ENCODE data around the gene CAPZA1.
A peak's percentile ranks its signal among the peaks of the same experiment; 100 is the strongest.

CAPZA1 gene

GRCh38 chr1:112713466-112714312 is 94.1 kb downstream of the CAPZA1 start:
- Histone ChIP-seq H3K9me3 (ENCODE audit: control insufficient read depth, low read length) (no peaks in the 10 kb centered on the region), H3K27me3 (ENCODE audit: control insufficient read depth, insufficient read depth, low read length, poor library complexity, severe bottlenecking) (peaks cover 34% of the 10 kb centered on the region), H3K4me1 (ENCODE audit: control insufficient read depth, insufficient read depth, low read length) (peaks cover 16% of the 10 kb centered on the region), H3K36me3 (ENCODE audit: control insufficient read depth, insufficient read depth, low read length) (no peaks in the 10 kb centered on the region), H3K27ac (ENCODE audit: insufficient read depth, low read depth, low read length, poor library complexity, severe bottlenecking) (no peak overlapping the region), H3K4me3 (ENCODE audit: insufficient read depth, low read depth, low read length) (peak overlapping the region; percentile 51)
- WGBS, 2 experiments, result 40 to 41% methylated on average over 14 of the region's 14 CpGs

- Histone ChIP-seq H3K27ac (ENCODE audit: insufficient read depth, low read depth, low read length, poor library complexity, severe bottlenecking) (no peak overlapping the region), H3K36me3 (ENCODE audit: control insufficient read depth, insufficient read depth, low read length) (no peaks in the 10 kb centered on the region), H3K27me3 (ENCODE audit: control insufficient read depth, insufficient read depth, low read length, poor library complexity, severe bottlenecking) (peaks cover 43% of the 10 kb centered on the region), H3K9me3 (ENCODE audit: control insufficient read depth, low read length) (no peaks in the 10 kb centered on the region), H3K4me3 (ENCODE audit: insufficient read depth, low read depth, low read length) (peak overlapping the region; percentile 51), H3K4me1 (ENCODE audit: control insufficient read depth, insufficient read depth, low read length) (peaks cover 16% of the 10 kb centered on the region)
- WGBS, 2 experiments, result 0 to 1% methylated on average over 86 of the region's 86 CpGs
These were observed 95.0 kb downstream of the CAPZA1 start for GRCh38 chr1:112714313-112715263.

- H3K4me3 ChIP-seq (ENCODE audit: insufficient read depth, low read depth, low read length), result peak within 1 kb of the TSS; percentile 51
- H3K36me3 ChIP-seq (ENCODE audit: control insufficient read depth, insufficient read depth, low read length), result no peaks in the 10 kb centered on the region
- peaks cover 51% of the 10 kb centered on the region for H3K27me3 ChIP-seq (ENCODE audit: control insufficient read depth, insufficient read depth, low read length, poor library complexity, severe bottlenecking)
- no peak within 1 kb of the TSS for H3K27ac ChIP-seq (ENCODE audit: insufficient read depth, low read depth, low read length, poor library complexity, severe bottlenecking)
- H3K9me3 ChIP-seq (ENCODE audit: control insufficient read depth, low read length), result no peaks in the 10 kb centered on the region
- peaks cover 16% of the 10 kb centered on the region for H3K4me1 ChIP-seq (ENCODE audit: control insufficient read depth, insufficient read depth, low read length)
- WGBS, 2 experiments, result 0 to 1% methylated on average over 51 of the region's 51 CpGs
These were observed 95.8 kb downstream of the CAPZA1 start, which contains the start of gene PPM1J for GRCh38 chr1:112715264-112716053. Gene PPM1J, minus strand, starts transcription at chr1:112715332. Its CDS starts 31 bp downstream, at chr1:112715301.

- H3K36me3 ChIP-seq (ENCODE audit: control insufficient read depth, insufficient read depth, low read length), result no peaks in the 10 kb centered on the region
- H3K9me3 ChIP-seq (ENCODE audit: control insufficient read depth, low read length), result no peaks in the 10 kb centered on the region
- no peak overlapping the region for H3K27ac ChIP-seq (ENCODE audit: insufficient read depth, low read depth, low read length, poor library complexity, severe bottlenecking)
- H3K4me1 ChIP-seq (ENCODE audit: control insufficient read depth, insufficient read depth, low read length), result peaks cover 16% of the 10 kb centered on the region
- H3K27me3 ChIP-seq (ENCODE audit: control insufficient read depth, insufficient read depth, low read length, poor library complexity, severe bottlenecking), result peaks cover 56% of the 10 kb centered on the region
- 19% methylated on average over 13 of the region's 13 CpGs for WGBS, 2 experiments
- H3K4me3 ChIP-seq (ENCODE audit: insufficient read depth, low read depth, low read length), result peak overlapping the region; percentile 51
These were observed 96.6 kb downstream of the CAPZA1 start for GRCh38 chr1:112716133-112716720.

GRCh38 chr1:112717263-112717873 is 97.7 kb downstream of the CAPZA1 start:
- Histone ChIP-seq H3K4me3 (ENCODE audit: insufficient read depth, low read depth, low read length) (no peak overlapping the region), H3K27ac (ENCODE audit: insufficient read depth, low read depth, low read length, poor library complexity, severe bottlenecking) (no peak overlapping the region), H3K27me3 (ENCODE audit: control insufficient read depth, insufficient read depth, low read length, poor library complexity, severe bottlenecking) (peaks cover 56% of the 10 kb centered on the region), H3K36me3 (ENCODE audit: control insufficient read depth, insufficient read depth, low read length) (no peaks in the 10 kb centered on the region), H3K9me3 (ENCODE audit: control insufficient read depth, low read length) (no peaks in the 10 kb centered on the region), H3K4me1 (ENCODE audit: control insufficient read depth, insufficient read depth, low read length) (peaks cover 20% of the 10 kb centered on the region)
- WGBS, 2 experiments, result 91 to 92% methylated on average over 1 to 2 of the region's 2 CpGs

- no peak overlapping the region for H3K4me3 ChIP-seq (ENCODE audit: insufficient read depth, low read depth, low read length)
- no peaks in the 10 kb centered on the region for H3K9me3 ChIP-seq (ENCODE audit: control insufficient read depth, low read length)
- no peaks in the 10 kb centered on the region for H3K36me3 ChIP-seq (ENCODE audit: control insufficient read depth, insufficient read depth, low read length)
- H3K27me3 ChIP-seq (ENCODE audit: control insufficient read depth, insufficient read depth, low read length, poor library complexity, severe bottlenecking), result peaks cover 51% of the 10 kb centered on the region
- H3K27ac ChIP-seq (ENCODE audit: insufficient read depth, low read depth, low read length, poor library complexity, severe bottlenecking), result no peak overlapping the region
- 35% methylated on average over 44 of the region's 44 CpGs for WGBS, 2 experiments
- H3K4me1 ChIP-seq (ENCODE audit: control insufficient read depth, insufficient read depth, low read length), result peaks cover 30% of the 10 kb centered on the region
These were observed 99.2 kb downstream of the CAPZA1 start for GRCh38 chr1:112718691-112719418.

- H3K36me3 ChIP-seq (ENCODE audit: control insufficient read depth, insufficient read depth, low read length), result no peaks in the 10 kb centered on the region
- WGBS, 2 experiments, result 88 to 92% methylated on average over 1 to 2 of the region's 2 CpGs
- H3K4me3 ChIP-seq (ENCODE audit: insufficient read depth, low read depth, low read length), result no peak overlapping the region
- no peak overlapping the region for H3K27ac ChIP-seq (ENCODE audit: insufficient read depth, low read depth, low read length, poor library complexity, severe bottlenecking)
- peaks cover 44% of the 10 kb centered on the region for H3K27me3 ChIP-seq (ENCODE audit: control insufficient read depth, insufficient read depth, low read length, poor library complexity, severe bottlenecking)
- H3K9me3 ChIP-seq (ENCODE audit: control insufficient read depth, low read length), result no peaks in the 10 kb centered on the region
- peaks cover 23% of the 10 kb centered on the region for H3K4me1 ChIP-seq (ENCODE audit: control insufficient read depth, insufficient read depth, low read length)
These were observed 100.1 kb downstream of the CAPZA1 start for GRCh38 chr1:112719706-112720105.

- no peak overlapping the region for H3K4me3 ChIP-seq (ENCODE audit: insufficient read depth, low read depth, low read length)
- H3K27ac ChIP-seq (ENCODE audit: insufficient read depth, low read depth, low read length, poor library complexity, severe bottlenecking), result no peak overlapping the region
- H3K4me1 ChIP-seq (ENCODE audit: control insufficient read depth, insufficient read depth, low read length), result peaks cover 21% of the 10 kb centered on the region
- H3K36me3 ChIP-seq (ENCODE audit: control insufficient read depth, insufficient read depth, low read length), result no peaks in the 10 kb centered on the region
- H3K27me3 ChIP-seq (ENCODE audit: control insufficient read depth, insufficient read depth, low read length, poor library complexity, severe bottlenecking), result peaks cover 34% of the 10 kb centered on the region
- H3K9me3 ChIP-seq (ENCODE audit: control insufficient read depth, low read length), result no peaks in the 10 kb centered on the region
- 77 to 78% methylated on average over 2 to 3 of the region's 3 CpGs for WGBS, 2 experiments
These were observed 101.2 kb downstream of the CAPZA1 start for GRCh38 chr1:112720800-112721199.
